ENCODE data around the gene VSIG8.

VSIG8 gene

DNA sequence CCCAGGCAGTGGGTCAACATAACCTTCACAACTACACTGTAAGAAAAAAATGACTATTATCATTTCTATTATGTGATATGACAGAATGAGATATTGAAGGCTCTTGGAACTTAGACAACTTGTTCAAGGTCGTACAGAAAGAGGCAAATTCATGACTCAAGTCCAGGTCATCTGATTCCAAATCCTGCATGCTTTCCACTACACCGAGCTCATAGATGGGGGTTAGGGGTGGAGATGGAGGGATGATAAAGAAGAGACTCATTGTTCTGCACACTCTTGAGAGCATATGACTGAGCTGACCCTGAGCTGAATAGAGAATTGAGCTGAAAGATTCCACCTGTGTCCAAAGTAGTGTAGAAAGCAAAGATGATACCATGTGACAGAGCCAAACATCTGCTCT lies 57.5 kb downstream of the VSIG8 start:
- TF ChIP-seq, protein P1, sequence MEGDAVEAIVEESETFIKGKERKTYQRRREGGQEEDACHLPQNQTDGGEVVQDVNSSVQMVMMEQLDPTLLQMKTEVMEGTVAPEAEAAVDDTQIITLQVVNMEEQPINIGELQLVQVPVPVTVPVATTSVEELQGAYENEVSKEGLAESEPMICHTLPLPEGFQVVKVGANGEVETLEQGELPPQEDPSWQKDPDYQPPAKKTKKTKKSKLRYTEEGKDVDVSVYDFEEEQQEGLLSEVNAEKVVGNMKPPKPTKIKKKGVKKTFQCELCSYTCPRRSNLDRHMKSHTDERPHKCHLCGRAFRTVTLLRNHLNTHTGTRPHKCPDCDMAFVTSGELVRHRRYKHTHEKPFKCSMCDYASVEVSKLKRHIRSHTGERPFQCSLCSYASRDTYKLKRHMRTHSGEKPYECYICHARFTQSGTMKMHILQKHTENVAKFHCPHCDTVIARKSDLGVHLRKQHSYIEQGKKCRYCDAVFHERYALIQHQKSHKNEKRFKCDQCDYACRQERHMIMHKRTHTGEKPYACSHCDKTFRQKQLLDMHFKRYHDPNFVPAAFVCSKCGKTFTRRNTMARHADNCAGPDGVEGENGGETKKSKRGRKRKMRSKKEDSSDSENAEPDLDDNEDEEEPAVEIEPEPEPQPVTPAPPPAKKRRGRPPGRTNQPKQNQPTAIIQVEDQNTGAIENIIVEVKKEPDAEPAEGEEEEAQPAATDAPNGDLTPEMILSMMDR (IDR thresholded peaks at IDR 0.05; ENCODE audit: borderline replicate concordance, insufficient read depth, low read depth, low read length), result no peak
- H3K4me3 ChIP-seq (ENCODE audit: low read depth, low read length), result no peak overlapping the region

Data from GM12875 (cell line).